Activated effector memory CD4-positive, alpha-beta T cell treated with anti-CD3 and anti-CD28 coated beads, Interleukin-2, amount 50 U/mL, for 16 hours (primary cell): Measurements from ENCODE around the gene NUFIP2.
"Not testable (repeated sequence)": the region's sequence is repeated elsewhere in the genome, so short reads cannot be mapped to it uniquely, and the experiment has no call there.

ENCODE experiments used
- DNase-seq: peaks from one replicate; pipeline ENCODE4 v3.0.0-alpha.2; 2020

NUFIP2 gene

DNA sequence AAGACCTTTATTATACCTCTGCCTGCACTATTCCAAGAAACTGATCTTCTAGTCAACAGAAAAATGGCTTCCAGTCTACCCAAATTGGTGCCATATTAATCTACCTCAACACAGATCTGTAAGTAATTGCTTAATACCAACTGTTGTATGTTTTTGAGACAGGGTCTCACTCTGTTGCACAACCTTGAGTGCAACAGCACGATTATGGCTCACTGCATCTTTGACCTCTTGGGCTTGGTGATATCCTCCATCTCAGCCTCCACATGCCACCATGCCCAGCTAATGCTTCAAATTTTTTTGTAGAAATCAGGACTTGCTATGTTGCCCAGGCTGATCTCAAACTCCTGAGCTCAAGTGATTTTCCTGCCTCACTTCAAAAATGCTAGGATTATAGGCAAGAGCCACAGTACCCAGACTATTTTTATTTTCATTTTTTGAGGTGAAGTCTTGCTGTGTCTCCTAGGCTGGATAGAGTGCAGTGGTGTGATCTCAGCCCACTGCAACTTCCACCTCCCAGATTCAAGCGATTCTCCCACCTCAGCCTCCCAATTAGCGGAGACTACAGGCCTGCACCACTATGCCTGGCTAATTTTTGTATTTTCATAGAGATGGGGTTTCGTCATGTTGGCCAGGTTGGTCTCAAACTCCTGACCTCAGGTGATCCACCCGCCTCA lies 14.4 kb downstream of the NUFIP2 start:
- DNase-seq, result no peak

DNA sequence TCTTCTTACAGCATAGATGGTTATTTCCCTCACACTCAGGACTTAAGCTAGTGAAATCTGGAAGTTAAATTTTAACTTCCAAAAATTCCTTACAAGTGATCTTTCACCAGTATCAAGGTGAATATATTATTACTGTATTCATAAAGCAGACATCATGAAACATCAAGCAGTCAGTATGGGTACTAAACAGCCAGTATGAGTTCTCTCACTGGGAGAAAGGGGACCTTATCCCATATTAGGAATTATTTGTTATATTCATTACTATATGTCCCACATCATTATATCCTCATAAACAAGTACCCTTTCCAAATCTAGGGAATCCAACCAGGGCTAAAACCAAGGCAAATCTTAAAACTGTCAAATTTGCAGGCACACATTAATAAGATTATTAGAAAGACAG lies 15.3 kb downstream of the NUFIP2 start:
- no peak for DNase-seq

DNA sequence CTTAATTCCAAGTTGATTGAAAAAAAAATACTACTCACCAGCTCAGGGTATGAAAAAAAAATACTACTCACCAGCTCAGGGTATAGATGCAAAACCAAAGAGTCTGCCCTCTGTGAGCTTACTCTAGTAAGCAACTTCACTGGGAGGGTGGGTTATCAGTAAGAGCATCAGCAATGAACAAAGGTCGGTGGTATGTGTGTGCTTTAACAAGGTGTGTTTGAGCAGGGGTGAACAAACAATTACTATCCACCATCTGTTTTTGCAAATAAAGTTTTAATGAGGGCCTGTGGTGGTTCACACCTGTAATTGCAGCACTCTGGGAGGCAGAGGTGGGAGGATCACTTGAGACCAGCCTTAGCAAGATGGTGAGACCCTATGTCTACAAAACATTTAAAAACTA lies 20.0 kb downstream of the NUFIP2 start:
- no peak for DNase-seq

DNA sequence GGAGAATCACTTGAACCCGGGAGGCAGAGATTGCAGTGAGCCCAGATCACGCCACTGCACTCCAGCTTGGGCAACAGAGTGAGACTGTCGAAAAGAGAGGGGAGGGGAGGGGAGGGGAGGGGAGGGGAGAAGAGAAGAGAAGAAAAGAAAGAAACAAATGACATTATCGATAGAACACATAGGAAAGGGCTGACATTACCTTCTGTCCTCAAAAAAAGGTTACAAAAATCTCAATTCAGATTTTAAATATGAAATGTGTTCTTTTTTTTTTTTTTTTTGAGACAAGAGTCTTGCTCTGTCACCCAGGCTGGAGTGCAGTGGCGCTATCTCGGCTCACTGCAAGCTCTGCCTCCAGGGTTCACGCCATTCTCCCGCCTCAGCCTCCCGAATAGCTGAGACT lies 22.0 kb downstream of the NUFIP2 start:
- DNase-seq, result not testable (repeated sequence)

DNA sequence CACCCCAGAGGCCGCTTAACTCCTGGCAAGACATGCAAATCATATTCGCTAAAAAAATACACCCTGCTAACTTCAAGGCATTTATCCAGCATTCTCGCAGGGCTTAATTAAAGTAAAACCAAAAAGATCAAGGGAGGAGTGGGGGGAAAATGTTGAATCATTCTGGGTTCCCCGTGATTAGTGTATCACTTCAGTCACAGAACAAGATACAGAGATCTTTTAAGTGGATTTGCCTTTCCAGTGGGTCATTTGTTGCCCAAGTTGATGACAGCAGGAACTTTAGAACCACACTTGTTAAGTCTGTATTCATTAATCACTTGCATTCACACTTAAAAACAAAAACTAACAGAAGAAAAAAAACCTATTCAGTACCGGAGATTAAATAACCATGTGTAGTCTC lies 30.0 kb downstream of the NUFIP2 start:
- no peak for DNase-seq

DNA sequence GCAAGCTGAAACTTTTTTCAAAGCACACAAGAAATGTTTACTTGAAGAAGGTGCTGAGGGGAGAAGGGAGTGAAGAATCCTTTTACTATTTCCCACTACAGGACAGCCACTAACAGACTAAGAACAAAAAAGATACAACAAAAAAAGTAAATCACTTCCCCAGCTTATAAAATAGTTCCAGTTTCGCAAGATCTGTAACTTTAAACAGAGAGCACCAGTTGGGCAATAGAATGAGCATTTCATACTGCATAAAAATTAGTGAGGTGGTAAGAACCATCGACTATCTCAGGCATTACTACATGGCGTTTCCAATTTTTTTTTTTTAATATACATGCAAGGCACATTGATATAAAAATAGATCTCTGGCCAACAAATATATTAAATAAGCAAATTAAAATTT lies 36.2 kb downstream of the NUFIP2 start:
- no peak for DNase-seq

DNA sequence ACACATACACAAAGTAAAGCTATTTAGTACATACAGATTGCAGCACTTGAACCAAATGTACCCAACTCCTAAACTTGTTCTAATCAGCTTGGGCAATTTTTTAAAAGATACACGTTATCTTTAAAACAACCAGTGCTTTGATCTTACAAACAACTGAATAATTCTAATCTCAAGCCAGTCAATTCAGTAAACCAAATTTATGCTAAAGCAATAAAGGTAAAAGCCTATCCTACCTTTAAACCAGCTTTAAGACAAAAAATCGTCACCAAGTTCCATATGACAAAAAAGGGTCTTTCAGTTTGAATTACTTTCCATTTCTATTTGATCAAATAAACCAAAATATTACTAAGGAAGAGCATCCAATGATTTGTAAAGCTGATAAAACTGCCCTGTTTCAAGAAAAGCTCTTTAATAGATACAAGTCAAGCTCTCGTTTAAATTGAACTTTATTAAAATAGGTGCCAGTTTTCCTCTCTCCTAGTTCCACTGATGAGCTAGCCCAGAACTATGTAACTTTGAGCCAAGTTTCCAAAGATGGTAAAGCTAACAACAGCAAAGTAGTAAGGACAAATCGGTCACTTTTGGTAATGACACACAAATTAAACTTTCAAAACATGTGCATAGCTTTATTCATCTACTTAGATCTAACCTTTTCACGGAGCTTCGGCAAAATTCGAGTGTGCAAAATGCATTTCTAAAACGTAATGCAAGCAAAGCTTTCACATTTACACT lies 37.0 kb downstream of the NUFIP2 start:
- DNase-seq, result no peak

DNA sequence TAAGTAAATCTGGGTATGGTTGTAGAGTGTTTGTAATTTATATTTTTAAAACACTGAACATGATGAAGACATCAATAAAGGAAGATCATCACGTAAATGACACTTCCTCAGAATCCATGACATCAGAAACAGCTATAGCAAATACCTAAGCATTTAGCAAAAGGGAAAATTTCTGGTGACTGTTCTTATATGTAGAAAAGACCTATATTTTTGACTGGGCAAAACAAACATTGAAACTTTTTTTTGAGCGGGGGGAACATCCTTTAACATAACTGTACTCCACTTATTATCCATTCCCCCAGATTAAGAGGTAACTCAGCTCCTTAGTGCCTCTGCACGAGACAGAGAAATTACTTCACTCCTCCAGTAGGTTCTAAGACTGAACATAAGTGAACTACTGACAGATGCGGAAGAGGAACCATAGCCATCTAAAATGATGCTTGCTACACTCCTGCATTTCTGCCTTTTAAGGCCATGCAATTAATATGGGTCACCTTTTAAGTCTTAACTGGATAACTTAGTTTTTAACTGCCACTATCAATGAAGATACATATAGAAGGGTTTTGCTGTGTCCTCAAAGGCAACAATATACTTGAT lies 37.9 kb downstream of the NUFIP2 start:
- DNase-seq, result no peak

DNA sequence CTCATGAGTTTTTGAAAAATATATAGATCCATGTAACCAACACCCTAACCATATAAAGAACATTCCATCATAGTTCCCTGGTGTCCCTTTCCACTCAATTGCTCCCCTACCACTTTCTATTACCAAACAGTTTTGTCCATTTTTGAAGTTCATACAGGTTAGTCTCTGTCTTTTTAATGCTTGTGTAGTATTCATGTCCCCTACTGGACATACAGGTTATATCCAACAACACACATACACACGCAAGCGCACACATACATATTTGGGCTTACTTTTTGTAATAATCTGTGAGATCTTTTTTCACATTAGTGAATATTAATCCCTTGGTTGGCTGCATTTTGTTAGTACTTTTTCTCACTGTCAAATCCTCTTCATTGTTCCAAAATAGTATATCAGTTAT lies 40.9 kb downstream of the NUFIP2 start:
- no peak for DNase-seq

DNA sequence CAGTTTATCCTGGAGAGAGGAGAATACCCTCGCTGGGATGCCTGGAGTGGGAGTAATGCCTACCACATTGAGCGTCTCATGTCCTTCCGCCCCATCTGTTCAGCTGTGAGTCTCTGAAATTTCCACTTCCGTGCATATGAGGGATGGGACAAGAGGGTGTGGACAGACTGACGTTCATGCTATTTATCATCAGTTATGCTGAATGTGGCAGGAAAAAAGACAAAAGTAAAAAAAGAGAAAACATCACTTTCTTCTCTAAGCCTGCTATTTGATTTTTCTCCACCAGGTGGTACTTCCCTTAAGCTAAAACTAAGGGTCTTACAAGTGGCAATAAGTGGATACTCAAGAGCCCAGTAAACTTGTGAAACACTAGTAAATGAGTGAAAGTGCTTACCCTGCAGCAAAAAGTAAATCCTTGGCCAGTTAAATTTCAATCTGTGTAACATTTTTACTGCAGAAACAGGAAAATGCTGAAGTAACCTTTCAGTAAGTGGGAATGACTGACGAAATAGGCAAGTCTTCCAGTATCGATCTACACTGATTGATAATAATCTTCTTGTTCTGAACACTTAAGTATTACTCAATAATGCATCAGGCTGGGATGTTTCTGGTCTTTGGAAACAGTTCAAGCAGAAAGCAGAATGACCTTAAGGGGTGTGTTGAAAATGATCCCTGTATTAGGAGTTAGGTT lies 41.7 kb downstream of the NUFIP2 start:
- DNase-seq, result no peak

DNA sequence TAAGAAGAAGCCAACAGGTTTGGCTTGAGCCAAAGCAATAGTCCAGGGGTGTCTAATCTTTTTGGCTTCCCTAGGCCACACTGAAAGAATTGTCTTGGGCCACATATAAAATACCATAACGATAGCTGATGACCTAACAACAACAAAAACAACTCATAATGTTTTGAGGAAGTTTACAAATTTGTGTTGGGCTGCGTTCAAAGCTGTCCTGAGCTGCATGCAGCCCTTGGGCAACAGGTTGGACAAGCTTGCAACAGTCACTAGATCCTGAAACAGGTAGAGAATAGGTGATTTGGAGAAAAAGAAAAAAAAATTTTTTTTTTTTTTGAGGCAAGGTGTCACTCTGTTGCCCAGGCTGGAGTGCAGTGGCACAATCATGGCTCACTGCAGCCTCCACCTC lies 42.8 kb downstream of the NUFIP2 start:
- DNase-seq, result no peak

DNA sequence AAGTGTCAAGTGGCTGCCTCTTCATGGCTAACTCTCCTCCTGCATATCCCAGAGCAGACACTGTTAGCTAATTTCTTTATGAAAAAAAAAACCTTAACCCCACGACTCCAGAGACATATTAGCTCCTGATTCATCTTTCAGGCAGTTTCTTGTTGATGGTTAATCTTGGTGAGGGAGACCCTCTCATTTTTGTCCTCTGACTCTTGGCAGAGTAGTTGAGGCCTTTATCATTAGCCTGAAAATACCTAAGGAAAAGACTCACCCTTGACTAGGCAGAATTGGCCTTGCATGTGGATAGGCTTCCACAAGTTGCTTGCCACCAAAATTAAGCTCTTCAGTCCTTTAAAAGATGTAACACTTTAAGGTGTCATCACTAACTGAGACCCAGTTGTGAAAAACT lies 43.3 kb downstream of the NUFIP2 start:
- no peak for DNase-seq

DNA sequence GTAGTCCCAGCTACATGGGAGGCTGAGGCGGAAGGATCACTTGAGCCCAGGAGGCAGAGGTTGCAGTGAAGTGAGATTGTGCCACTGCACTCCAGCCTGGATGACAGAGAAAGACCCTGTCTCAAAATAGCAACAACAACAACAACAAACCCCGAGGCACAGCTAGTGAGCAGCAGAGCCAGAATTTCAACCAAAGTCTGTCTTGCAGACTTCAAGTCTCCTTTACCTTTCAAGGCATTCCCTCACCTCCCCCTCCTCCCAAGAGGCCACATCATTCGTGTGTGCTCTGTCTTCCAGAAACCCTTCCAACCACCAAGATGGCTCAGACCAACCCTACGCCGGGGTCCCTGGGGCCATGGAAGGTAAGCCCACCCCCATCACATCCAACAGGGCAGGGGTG lies 45.1 kb downstream of the NUFIP2 start:
- no peak for DNase-seq

DNA sequence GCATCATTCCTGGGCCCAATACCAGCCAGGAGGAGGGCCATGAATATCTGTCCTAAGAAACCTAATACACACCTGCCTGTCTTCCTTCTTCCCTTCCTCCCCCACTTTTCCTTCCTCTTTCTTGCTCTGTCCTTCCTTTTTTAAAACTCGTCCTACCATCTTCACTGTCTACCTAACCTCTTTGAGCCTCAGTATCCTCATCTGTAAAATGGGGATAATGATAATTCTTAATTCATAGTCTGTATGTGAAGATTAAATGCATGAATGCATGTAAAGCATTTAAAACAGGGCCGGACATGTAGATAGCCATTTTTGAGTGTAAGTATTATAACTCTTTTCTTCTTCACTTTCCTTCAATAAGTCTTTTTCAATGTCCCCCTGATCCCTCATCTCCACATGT lies 46.7 kb downstream of the NUFIP2 start:
- DNase-seq, result no peak

DNA sequence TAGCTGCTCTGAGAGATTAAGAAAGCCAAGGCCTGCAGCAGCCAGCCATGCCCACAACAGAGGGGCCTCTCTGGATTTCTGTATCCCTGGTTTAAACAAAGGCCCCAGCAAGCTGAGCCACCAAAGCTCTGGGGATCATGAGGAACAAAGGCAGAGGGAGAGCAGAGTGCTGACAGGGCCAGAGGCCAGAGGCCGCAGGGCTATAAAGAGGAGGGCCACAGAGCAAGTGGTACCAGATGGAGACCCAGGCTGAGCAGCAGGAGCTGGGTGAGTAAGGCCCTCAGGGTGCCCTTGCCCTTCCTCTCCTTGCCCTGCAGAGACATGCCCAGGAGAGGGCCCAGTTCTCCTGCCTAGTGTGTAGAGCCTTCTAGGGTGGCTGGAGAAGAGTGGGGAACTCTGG lies 47.3 kb downstream of the NUFIP2 start, which contains the start of gene CRYBA1:
Gene CRYBA1 (plus strand): TSS at position 232 of the 400 bp plus-strand sequence. CDS start 5 bp downstream, at position 237.
- DNase-seq, result no peak

DNA sequence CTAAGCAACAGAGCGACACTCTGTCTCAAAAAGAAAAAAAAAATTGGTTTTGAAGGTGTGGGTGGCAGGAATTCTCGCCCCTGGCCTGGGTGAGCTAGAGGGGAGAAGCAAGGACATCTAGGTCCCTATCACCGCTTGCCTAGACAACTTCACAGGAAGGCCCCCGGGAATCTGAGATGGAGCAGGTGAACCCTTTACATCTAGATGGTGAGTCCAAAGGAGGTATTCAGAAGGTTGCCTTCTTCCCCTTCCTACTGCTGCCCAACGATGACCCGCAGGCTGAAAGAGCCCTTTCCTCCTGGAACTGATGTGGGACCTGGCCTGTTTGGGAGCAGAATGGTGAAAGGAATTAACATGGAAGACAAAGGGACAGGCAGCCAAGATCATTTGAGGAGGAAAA lies 48.5 kb downstream of the NUFIP2 start:
- no peak for DNase-seq

DNA sequence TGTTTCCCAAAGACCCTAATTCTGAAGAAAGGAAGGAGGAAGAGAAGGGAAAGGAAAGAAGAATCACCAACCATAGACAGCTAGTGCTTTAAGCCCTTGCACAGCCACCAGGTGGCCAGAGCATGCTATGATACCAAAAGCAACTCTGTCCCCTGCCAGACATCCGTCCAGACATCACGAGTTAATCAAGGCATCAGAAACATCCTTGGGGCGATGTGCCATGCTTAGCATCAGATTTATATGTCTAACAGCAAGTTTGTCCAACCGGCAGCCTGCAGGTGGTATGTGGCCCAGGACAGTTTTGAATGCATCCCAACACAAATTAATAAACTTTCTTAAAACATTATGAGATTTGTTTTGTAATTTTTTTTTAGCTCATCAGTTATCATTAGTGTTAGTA lies 50.2 kb downstream of the NUFIP2 start:
- DNase-seq, result no peak

DNA sequence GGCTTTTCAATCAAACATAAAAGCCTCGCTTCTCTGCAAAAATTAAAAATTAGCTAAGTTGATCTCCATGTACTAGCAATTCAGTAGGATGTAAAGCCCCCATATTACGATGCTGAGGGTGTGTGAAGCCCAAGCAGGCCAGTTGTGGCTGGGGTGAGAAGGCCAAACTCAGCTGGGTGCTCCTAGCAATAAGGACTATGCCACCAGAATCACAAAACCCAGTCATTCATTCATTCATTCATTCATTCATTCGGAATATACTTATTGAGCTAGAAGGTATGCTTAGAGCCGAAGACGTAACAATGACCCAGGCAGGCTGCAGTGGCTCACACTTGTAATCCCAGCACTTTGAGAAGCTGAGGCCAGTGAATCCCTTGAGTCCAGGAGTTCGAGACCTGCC lies 51.2 kb downstream of the NUFIP2 start:
- no peak for DNase-seq

DNA sequence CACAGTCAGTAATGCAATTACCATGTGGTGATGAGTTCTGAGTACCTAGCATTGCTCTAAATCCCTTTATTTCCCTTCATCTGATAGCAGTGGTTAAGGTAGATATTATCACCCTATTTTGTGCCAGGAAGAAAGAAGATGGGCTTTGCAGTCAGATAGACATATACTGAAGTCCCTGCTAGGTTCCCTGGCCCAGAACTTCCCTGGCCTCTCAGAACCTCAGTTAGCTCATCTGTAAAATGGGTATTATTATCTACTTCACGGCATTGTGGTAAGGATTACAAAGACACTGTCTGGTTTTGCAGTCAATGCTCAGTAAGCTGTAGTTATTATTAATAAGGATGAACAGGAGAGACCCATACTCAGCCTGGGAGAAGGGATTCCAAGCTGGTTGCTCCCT lies 51.9 kb downstream of the NUFIP2 start:
- no peak for DNase-seq

DNA sequence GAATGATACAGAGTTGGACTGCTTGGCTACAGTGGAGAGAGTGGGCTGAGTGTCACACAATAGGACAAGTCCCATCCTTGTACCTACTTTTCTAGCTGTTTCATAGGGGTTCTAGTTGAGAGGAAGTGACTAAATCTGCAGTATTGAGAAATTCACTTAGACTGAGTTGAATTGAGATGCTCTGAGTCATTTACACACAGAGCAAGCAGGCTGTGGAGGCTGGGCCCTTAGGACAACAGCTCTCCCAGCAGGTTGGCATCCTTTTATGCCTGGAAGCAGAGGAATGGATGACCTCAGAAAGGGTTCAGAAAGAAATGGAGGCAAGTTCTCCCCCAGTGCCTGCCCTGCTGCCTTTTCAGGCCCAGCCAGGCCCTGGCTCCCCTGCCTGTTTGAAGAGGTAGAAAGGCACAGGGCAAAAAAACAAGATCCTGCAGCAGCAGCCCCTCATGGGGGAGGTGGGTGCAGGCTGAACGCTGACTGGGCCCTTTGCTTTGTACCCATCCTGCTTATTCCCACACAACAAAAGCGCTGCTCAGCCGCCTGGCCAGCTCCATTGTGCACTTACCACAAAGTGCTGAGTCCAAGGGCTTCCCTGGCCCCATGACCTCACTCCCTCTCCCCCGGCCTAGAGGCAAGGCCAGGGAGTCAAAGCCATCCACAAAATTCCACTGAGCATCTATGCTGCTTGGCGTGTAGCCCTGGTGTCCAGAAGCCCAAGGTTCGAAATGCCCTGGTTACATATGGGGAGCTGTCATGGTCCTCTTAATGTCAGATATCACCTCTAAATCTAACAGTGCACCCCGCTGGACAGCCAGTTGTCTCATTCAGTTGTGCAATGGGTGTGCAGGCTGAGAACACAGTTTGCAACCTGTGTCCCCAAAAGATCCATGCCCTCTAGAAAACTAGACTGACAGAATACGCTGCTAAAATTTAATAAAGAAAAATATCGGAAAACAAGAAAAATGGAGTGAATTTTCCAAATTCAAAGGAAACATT lies 52.7 kb downstream of the NUFIP2 start:
- DNase-seq, result no peak

DNA sequence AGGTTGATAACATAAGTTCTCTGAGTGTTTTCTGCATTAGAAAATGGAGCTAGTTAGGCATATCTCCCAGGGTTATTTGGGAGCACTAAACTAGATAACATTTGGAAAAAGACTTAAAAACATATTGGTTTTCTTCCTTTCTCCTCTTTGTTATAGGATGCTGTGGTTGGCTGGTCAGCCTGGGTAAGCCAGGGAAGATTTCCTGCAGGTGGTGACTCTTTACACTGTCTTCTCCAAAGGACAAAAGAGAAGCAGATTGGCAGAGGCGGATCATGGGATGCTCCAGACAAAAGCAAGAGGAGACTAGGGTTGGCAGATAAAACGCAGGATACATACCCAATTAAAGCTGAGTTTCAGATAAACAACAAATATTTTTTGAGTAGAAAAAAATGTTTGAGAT lies 53.5 kb downstream of the NUFIP2 start:
- DNase-seq, result no peak

DNA sequence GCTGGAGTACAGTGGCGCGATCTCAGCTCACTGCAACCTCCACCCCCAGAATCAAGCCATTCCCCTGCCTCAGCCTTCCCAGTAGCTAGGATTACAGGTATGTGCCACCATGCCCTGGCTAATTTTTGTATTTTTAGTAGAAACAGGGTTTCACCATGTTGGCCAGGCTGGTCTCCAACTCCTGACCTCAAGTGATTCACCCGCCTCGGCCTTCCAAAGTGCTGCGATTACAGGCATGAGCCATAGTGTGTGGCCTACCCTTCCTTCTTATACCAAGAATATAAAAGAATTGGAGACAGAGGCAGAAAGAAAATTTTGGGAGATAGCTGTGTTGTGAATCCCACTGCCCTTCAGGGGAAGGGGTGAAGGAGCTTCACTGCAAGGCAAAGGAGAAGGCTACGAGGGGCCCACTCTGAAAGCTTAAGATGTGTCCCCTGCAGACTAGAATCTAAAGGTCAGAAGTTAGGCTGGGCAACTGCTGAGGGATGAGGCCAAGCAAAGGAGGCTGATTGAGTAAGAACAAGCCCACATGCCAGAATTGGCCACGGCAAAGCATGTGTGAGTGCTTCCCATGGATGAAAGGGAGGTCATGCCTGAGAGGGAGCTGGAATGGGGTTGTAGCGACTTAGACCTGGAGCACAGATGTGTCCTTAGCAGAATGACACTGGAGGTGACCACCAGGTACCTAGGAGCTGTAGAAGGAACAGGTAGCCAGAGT lies 55.7 kb downstream of the NUFIP2 start:
- DNase-seq, result no peak
